ENCODE results near the gene RIN2. TPM values are rescaled to one million over a fixed set of nuclear protein-coding genes. Genes with fewer than 3 reads are reported as not detected.

The RIN2 gene, protein sequence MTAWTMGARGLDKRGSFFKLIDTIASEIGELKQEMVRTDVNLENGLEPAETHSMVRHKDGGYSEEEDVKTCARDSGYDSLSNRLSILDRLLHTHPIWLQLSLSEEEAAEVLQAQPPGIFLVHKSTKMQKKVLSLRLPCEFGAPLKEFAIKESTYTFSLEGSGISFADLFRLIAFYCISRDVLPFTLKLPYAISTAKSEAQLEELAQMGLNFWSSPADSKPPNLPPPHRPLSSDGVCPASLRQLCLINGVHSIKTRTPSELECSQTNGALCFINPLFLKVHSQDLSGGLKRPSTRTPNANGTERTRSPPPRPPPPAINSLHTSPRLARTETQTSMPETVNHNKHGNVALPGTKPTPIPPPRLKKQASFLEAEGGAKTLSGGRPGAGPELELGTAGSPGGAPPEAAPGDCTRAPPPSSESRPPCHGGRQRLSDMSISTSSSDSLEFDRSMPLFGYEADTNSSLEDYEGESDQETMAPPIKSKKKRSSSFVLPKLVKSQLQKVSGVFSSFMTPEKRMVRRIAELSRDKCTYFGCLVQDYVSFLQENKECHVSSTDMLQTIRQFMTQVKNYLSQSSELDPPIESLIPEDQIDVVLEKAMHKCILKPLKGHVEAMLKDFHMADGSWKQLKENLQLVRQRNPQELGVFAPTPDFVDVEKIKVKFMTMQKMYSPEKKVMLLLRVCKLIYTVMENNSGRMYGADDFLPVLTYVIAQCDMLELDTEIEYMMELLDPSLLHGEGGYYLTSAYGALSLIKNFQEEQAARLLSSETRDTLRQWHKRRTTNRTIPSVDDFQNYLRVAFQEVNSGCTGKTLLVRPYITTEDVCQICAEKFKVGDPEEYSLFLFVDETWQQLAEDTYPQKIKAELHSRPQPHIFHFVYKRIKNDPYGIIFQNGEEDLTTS
- polyA plus RNA-seq (40.1 to 51.9 TPM (median 41.2 TPM) in 3 replicates), polyA minus RNA-seq (73.2 to 137 TPM (median 135 TPM) in 3 replicates)
- polyA plus RNA-seq (2011; ENCODE audit: low read depth): 23.9 TPM
- polyA plus RNA-seq (2011; cell fraction: cytosol; rRNA removed): 24.1 and 30.0 TPM in 2 replicates
- polyA plus RNA-seq (2011; cell fraction: nucleus; rRNA removed): 46.3 and 52.2 TPM in 2 replicates
- 22.9 and 44.3 TPM in 2 replicates for polyA plus RNA-seq (2012; ENCODE audit: low replicate concordance)
- polyA minus RNA-seq (2011; cell fraction: cytosol; rRNA and poly(A)+ RNA removed): 60.0 TPM
- polyA minus RNA-seq (2011; cell fraction: nucleus; rRNA and poly(A)+ RNA removed): 57.0 and 88.8 TPM in 2 replicates

DNA sequence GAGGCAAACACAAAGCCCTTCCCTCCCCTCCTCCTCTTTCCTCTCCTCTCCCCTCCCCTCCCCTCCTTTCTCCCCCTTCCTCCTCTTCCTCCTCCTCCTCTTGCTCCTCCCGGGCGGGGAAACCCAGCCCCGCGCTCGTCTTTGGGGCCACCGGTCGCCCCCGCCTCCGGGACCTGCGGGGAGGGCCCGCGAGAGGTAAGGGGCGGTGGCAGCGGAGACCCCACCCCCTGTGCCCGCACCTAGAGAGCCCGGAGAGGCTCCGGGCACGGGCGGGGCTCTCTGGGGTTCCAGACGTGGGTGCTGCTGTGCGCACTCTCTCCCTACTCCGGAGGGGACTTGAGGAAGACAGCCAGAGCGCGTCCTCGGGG lies at the start of gene RIN2:
TSS of gene RIN2 (plus strand) at position 126 of the 368 bp plus-strand sequence. CDS start 131,344 bp downstream, outside the sequence.
- no peak for FAIRE-seq
- dilution Hi-C loops (cut with MboI; ENCODE audit: extremely low pct_ligation_motif_present, low sequenced_read_pairs): no loop called here

DNA sequence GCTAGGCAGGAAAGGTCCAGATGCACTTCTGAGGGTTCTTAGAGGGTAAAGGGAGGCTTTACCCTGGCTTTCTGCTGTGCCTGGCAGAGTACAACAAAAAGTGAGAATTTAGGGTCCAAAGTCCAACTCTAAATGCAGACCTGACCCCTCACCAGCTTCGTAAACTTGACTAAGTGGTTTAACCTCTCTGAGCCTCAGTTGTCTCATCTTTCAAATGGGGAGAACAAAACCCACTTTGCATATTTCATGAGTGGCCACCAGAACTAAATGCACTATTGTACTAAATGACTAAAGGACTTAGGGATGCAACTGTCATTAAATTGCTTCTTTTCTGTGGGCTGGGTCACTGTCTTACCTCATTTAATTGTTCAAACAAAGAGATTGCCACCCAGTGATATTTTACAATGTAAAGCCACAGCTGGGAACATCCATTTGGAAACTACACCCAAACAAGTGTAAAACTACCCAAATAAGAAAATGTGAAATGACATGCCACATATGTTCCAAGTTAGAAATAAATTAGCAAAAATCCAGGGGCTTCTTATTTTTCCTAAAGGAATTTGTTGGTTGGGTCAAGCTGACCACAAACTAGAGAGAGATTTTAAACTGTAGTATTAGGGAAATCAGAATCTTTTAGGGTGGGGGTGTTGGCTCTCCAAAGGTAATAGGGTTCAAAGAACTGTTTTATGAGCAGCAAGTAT lies 48.3 kb upstream of the RIN2 start:
- no peak overlapping the region for H3K27ac ChIP-seq (ENCODE audit: control insufficient read depth, insufficient read depth, low read length)
- H3K4me1 ChIP-seq (ENCODE audit: control insufficient read depth, extremely low read depth, insufficient read depth, low read length): no peaks in the 10 kb centered on the region
- no peaks in the 10 kb centered on the region for H4K20me1 ChIP-seq (ENCODE audit: control insufficient read depth, extremely low read depth, insufficient read depth, low read length)
- no peaks in the 10 kb centered on the region for H3K27me3 ChIP-seq (ENCODE audit: control insufficient read depth, extremely low read depth, insufficient read depth, low read length)
- no peak for DNase-seq (ENCODE audit: low read depth, low spot score)
- FAIRE-seq: no peak
- no peaks in the 10 kb centered on the region for H3K9me3 ChIP-seq (ENCODE audit: control insufficient read depth, low read depth, low read length)
- dilution Hi-C loops (cut with MboI; ENCODE audit: extremely low pct_ligation_motif_present, low sequenced_read_pairs): no loop called here
- no peaks in the 10 kb centered on the region for H3K9me1 ChIP-seq (ENCODE audit: control insufficient read depth, extremely low read depth, insufficient read depth, low read length)
- H3K4me2 ChIP-seq (ENCODE audit: control insufficient read depth, extremely low read depth, insufficient read depth, low read depth, low read length): no peak overlapping the region
- no peaks in the 10 kb centered on the region for H3K36me3 ChIP-seq (ENCODE audit: control insufficient read depth in 2 of 2, extremely low read depth in 1 of 2, insufficient read depth in 2 of 2, low read length in 2 of 2)
- TF ChIP-seq EZH2 (IDR thresholded peaks at IDR 0.05; ENCODE audit: low read length): no peak
- TF ChIP-seq, protein P1, sequence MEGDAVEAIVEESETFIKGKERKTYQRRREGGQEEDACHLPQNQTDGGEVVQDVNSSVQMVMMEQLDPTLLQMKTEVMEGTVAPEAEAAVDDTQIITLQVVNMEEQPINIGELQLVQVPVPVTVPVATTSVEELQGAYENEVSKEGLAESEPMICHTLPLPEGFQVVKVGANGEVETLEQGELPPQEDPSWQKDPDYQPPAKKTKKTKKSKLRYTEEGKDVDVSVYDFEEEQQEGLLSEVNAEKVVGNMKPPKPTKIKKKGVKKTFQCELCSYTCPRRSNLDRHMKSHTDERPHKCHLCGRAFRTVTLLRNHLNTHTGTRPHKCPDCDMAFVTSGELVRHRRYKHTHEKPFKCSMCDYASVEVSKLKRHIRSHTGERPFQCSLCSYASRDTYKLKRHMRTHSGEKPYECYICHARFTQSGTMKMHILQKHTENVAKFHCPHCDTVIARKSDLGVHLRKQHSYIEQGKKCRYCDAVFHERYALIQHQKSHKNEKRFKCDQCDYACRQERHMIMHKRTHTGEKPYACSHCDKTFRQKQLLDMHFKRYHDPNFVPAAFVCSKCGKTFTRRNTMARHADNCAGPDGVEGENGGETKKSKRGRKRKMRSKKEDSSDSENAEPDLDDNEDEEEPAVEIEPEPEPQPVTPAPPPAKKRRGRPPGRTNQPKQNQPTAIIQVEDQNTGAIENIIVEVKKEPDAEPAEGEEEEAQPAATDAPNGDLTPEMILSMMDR (optimal IDR thresholded peaks at IDR 0.05 in 1 of 3, IDR thresholded peaks at IDR 0.05 in 1 of 3, conservative IDR thresholded peaks at IDR 0.05 in 1 of 3; ENCODE audit: extremely low read depth in 1 of 3, insufficient read depth in 2 of 3, low read length in 3 of 3): no peak
- H3K79me2 ChIP-seq (ENCODE audit: control insufficient read depth, insufficient read depth, low read length): no peaks in the 10 kb centered on the region
- H3K4me3 ChIP-seq (ENCODE audit: control insufficient read depth in 2 of 3, extremely low read depth in 1 of 3, insufficient read depth in 2 of 3, low read depth in 1 of 3, low read length in 3 of 3): no peak overlapping the region
- H2AFZ ChIP-seq (ENCODE audit: control insufficient read depth, low read length): no peak overlapping the region
- H3K9ac ChIP-seq (ENCODE audit: control insufficient read depth, extremely low read depth, insufficient read depth, low read length): no peak overlapping the region

More for the DNA sequence above, at the start of gene RIN2:
- peak within 1 kb of the TSS; percentile 54 for H3K27ac ChIP-seq (ENCODE audit: control insufficient read depth, insufficient read depth, low read length)
- no peaks in the 10 kb centered on the region for H3K79me2 ChIP-seq (ENCODE audit: control insufficient read depth, insufficient read depth, low read length)
- no peaks in the 10 kb centered on the region for H3K9me1 ChIP-seq (ENCODE audit: control insufficient read depth, extremely low read depth, insufficient read depth, low read length)
- peaks cover 14% of the 10 kb centered on the region for H3K4me1 ChIP-seq (ENCODE audit: control insufficient read depth, extremely low read depth, insufficient read depth, low read length)
- peak within 1 kb of the TSS; percentile 81 for H3K9ac ChIP-seq (ENCODE audit: control insufficient read depth, extremely low read depth, insufficient read depth, low read length)
- peak within 1 kb of the TSS; percentile 89 for H2AFZ ChIP-seq (ENCODE audit: control insufficient read depth, low read length)
- TF ChIP-seq EZH2 (IDR thresholded peaks at IDR 0.05; ENCODE audit: low read length): no peak
- TF ChIP-seq, protein P1 (optimal IDR thresholded peaks at IDR 0.05 in 1 of 3, IDR thresholded peaks at IDR 0.05 in 1 of 3, conservative IDR thresholded peaks at IDR 0.05 in 1 of 3; ENCODE audit: extremely low read depth in 1 of 3, insufficient read depth in 2 of 3, low read length in 3 of 3): no peak
- H3K4me2 ChIP-seq (ENCODE audit: control insufficient read depth, extremely low read depth, insufficient read depth, low read depth, low read length): peak within 1 kb of the TSS; percentile 96
- no peaks in the 10 kb centered on the region for H3K9me3 ChIP-seq (ENCODE audit: control insufficient read depth, low read depth, low read length)
- H3K4me3 ChIP-seq (ENCODE audit: control insufficient read depth in 2 of 3, extremely low read depth in 1 of 3, insufficient read depth in 2 of 3, low read depth in 1 of 3, low read length in 3 of 3): peak within 1 kb of the TSS; percentile 76 to 81 (median 80)
- no peaks in the 10 kb centered on the region for H3K27me3 ChIP-seq (ENCODE audit: control insufficient read depth, extremely low read depth, insufficient read depth, low read length)
- no peaks in the 10 kb centered on the region for H4K20me1 ChIP-seq (ENCODE audit: control insufficient read depth, extremely low read depth, insufficient read depth, low read length)
- DNase-seq (ENCODE audit: low read depth, low spot score): peak; percentile 28
- no peaks in the 10 kb centered on the region for H3K36me3 ChIP-seq (ENCODE audit: control insufficient read depth in 2 of 2, extremely low read depth in 1 of 2, insufficient read depth in 2 of 2, low read length in 2 of 2)

Measured in keratinocyte (primary cell).